HepG2 (cell line): ENCODE measurements around the gene FMN2. TPM values are rescaled to one million over a fixed set of nuclear protein-coding genes. Genes with fewer than 3 reads are reported as not detected.

ENCODE experiments used
- FOXC1 ChIP-seq: sonication (generic); formaldehyde crosslinking; IDR thresholded peaks from 2 replicates; pipeline ENCODE4 v1.8.0; 2022; ENCODE audit warnings: mild to moderate bottlenecking, missing genetic modification reagents, borderline replicate concordance
- NCOR1 ChIP-seq: fragments of 200-600 bp; sonication (generic); IDR thresholded peaks from 2 replicates; pipeline ENCODE4 v1.7.0; 2017; ENCODE audit warnings: antibody characterized with exemption, low read length, borderline replicate concordance
- REPIN1 ChIP-seq: sonication (generic); formaldehyde crosslinking; IDR thresholded peaks from 2 replicates; pipeline ENCODE4 v1.8.0; 2022; ENCODE audit warnings: missing genetic modification reagents, low read depth, mild to moderate bottlenecking, borderline replicate concordance
- XBP1 ChIP-seq: sonication (generic); formaldehyde crosslinking; IDR thresholded peaks from 2 replicates; pipeline ENCODE4 v1.5.0; 2020; ENCODE audit warnings: missing genetic modification reagents
- ZNF333 ChIP-seq: sonication (generic); formaldehyde crosslinking; IDR thresholded peaks from 2 replicates; pipeline ENCODE4 v1.4.0; 2020; ENCODE audit warnings: mild to moderate bottlenecking, missing genetic modification reagents, borderline replicate concordance
- ZNF747 ChIP-seq: sonication (generic); formaldehyde crosslinking; IDR thresholded peaks from 2 replicates; pipeline ENCODE4 v1.8.1; 2023; ENCODE audit warnings: missing genetic modification reagents, mild to moderate bottlenecking, borderline replicate concordance
- ZSCAN22 ChIP-seq: sonication (generic); formaldehyde crosslinking; IDR thresholded peaks from 2 replicates; pipeline ENCODE4 v1.4.0; 2020; ENCODE audit warnings: mild to moderate bottlenecking, missing genetic modification reagents
- polyA plus RNA-seq, 8 experiments: library from polyadenylated mRNA; depleted of rRNA in 3 of 8; stranded (reverse) in 7 of 8; unstranded in 1 of 8; fragments of >200 nt; fragmentation: Illumina TruSeq in 4 of 8; extraction: Trizol in 4 of 8; gene quantifications; 2 replicates each; pipeline versions ENCODE4 v1.2.1 to v1.2.3, GENCODE V29; 2011 to 2016; ENCODE audit warnings: low read depth in 4 of 8, missing spikeins in 1 of 8, mixed read lengths in 1 of 8; ENCODE audit not compliant: insufficient read depth in 1 of 8
- total RNA-seq, 5 experiments: library from RNA; depleted of rRNA; stranded (reverse); fragments of >200 nt; fragmentation: Illumina TruSeq; extraction: Trizol; gene quantifications; 2 replicates each; pipeline ENCODE4 v1.2.3, GENCODE V29; 2016; ENCODE audit warnings: low read depth in 1 of 5
- TF ChIP-seq, protein P1 (sequence below): sonication (generic); formaldehyde crosslinking; IDR thresholded peaks from 2 replicates; pipeline ENCODE4 v1.4.0; 2020; ENCODE audit warnings: mild to moderate bottlenecking, missing genetic modification reagents, borderline replicate concordance
- TF ChIP-seq, protein P2 (sequence below): sonication (generic); formaldehyde crosslinking; IDR thresholded peaks from 2 replicates; pipeline ENCODE4 v1.9.0; 2021; ENCODE audit warnings: mild to moderate bottlenecking, missing genetic modification reagents
- TF ChIP-seq, protein P3 (sequence below): IDR thresholded peaks from 2 replicates; pipeline ENCODE4 v1.6.1; 2018; ENCODE audit warnings: missing genetic modification reagents, mild to moderate bottlenecking, missing compliant biosample characterization
- TF ChIP-seq, protein P4 (sequence below): IDR thresholded peaks from 2 replicates; pipeline ENCODE4 v1.6.1; 2016

FMN2 gene
- total and polyA plus RNA-seq, 2 of the 13 experiments (the other 11 are each of a cell fraction or from before 2014, with no cell fraction given): not detected

DNA sequence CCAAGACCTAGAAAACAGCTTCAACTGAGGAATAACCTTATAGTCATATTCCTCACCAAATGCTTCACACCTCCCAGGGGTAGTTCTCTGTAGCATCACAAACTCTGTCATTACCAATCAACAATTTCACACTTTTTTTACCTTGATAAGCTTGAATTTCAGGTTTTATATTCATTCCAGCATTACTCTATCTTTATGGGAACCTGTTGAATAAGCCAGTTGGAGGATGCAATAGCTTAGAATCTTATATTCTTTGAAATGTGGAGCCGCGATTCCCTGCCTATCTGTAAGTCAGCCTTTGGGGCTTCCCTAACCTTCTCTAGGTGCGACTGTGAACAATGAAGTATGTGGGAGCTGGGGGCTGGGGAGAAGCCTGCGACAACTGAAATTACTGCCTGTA, 374.8 kb downstream of the FMN2 start (continued):
- TF ChIP-seq, protein P1, sequence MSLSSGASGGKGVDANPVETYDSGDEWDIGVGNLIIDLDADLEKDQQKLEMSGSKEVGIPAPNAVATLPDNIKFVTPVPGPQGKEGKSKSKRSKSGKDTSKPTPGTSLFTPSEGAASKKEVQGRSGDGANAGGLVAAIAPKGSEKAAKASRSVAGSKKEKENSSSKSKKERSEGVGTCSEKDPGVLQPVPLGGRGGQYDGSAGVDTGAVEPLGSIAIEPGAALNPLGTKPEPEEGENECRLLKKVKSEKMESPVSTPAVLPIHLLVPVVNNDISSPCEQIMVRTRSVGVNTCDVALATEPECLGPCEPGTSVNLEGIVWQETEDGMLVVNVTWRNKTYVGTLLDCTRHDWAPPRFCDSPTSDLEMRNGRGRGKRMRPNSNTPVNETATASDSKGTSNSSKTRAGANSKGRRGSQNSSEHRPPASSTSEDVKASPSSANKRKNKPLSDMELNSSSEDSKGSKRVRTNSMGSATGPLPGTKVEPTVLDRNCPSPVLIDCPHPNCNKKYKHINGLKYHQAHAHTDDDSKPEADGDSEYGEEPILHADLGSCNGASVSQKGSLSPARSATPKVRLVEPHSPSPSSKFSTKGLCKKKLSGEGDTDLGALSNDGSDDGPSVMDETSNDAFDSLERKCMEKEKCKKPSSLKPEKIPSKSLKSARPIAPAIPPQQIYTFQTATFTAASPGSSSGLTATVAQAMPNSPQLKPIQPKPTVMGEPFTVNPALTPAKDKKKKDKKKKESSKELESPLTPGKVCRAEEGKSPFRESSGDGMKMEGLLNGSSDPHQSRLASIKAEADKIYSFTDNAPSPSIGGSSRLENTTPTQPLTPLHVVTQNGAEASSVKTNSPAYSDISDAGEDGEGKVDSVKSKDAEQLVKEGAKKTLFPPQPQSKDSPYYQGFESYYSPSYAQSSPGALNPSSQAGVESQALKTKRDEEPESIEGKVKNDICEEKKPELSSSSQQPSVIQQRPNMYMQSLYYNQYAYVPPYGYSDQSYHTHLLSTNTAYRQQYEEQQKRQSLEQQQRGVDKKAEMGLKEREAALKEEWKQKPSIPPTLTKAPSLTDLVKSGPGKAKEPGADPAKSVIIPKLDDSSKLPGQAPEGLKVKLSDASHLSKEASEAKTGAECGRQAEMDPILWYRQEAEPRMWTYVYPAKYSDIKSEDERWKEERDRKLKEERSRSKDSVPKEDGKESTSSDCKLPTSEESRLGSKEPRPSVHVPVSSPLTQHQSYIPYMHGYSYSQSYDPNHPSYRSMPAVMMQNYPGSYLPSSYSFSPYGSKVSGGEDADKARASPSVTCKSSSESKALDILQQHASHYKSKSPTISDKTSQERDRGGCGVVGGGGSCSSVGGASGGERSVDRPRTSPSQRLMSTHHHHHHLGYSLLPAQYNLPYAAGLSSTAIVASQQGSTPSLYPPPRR (CRISPR knock-in tag): no peak
- TF ChIP-seq FOXC1 (CRISPR knock-in tag) (no peak), NCOR1 (no peak), XBP1 (no peak), ZNF747 (CRISPR knock-in tag) (no peak), REPIN1 (CRISPR knock-in tag) (no peak), ZNF333 (no peak), ZSCAN22 (CRISPR knock-in tag) (no peak)
- TF ChIP-seq, protein P2, sequence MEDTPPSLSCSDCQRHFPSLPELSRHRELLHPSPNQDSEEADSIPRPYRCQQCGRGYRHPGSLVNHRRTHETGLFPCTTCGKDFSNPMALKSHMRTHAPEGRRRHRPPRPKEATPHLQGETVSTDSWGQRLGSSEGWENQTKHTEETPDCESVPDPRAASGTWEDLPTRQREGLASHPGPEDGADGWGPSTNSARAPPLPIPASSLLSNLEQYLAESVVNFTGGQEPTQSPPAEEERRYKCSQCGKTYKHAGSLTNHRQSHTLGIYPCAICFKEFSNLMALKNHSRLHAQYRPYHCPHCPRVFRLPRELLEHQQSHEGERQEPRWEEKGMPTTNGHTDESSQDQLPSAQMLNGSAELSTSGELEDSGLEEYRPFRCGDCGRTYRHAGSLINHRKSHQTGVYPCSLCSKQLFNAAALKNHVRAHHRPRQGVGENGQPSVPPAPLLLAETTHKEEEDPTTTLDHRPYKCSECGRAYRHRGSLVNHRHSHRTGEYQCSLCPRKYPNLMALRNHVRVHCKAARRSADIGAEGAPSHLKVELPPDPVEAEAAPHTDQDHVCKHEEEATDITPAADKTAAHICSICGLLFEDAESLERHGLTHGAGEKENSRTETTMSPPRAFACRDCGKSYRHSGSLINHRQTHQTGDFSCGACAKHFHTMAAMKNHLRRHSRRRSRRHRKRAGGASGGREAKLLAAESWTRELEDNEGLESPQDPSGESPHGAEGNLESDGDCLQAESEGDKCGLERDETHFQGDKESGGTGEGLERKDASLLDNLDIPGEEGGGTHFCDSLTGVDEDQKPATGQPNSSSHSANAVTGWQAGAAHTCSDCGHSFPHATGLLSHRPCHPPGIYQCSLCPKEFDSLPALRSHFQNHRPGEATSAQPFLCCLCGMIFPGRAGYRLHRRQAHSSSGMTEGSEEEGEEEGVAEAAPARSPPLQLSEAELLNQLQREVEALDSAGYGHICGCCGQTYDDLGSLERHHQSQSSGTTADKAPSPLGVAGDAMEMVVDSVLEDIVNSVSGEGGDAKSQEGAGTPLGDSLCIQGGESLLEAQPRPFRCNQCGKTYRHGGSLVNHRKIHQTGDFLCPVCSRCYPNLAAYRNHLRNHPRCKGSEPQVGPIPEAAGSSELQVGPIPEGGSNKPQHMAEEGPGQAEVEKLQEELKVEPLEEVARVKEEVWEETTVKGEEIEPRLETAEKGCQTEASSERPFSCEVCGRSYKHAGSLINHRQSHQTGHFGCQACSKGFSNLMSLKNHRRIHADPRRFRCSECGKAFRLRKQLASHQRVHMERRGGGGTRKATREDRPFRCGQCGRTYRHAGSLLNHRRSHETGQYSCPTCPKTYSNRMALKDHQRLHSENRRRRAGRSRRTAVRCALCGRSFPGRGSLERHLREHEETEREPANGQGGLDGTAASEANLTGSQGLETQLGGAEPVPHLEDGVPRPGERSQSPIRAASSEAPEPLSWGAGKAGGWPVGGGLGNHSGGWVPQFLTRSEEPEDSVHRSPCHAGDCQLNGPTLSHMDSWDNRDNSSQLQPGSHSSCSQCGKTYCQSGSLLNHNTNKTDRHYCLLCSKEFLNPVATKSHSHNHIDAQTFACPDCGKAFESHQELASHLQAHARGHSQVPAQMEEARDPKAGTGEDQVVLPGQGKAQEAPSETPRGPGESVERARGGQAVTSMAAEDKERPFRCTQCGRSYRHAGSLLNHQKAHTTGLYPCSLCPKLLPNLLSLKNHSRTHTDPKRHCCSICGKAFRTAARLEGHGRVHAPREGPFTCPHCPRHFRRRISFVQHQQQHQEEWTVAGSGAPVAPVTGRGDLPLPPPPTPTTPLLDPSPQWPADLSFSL (CRISPR knock-in tag): no peak
- TF ChIP-seq, protein P3, sequence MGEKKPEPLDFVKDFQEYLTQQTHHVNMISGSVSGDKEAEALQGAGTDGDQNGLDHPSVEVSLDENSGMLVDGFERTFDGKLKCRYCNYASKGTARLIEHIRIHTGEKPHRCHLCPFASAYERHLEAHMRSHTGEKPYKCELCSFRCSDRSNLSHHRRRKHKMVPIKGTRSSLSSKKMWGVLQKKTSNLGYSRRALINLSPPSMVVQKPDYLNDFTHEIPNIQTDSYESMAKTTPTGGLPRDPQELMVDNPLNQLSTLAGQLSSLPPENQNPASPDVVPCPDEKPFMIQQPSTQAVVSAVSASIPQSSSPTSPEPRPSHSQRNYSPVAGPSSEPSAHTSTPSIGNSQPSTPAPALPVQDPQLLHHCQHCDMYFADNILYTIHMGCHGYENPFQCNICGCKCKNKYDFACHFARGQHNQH (CRISPR knock-in tag): no peak
- TF ChIP-seq, protein P4, sequence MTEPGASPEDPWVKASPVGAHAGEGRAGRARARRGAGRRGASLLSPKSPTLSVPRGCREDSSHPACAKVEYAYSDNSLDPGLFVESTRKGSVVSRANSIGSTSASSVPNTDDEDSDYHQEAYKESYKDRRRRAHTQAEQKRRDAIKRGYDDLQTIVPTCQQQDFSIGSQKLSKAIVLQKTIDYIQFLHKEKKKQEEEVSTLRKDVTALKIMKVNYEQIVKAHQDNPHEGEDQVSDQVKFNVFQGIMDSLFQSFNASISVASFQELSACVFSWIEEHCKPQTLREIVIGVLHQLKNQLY: no peak
